Stimulated activated CD8-positive, alpha-beta memory T cell treated with anti-CD3 and anti-CD28 coated beads, Interleukin-15, amount 100 ng/mL, for 4 hours (primary cell): Measurements from ENCODE around the gene CSNK2A1.
"Not testable (repeated sequence)": the region's sequence is repeated elsewhere in the genome, so short reads cannot be mapped to it uniquely, and the experiment has no call there.

Experiments
- DNase-seq, 2 donors: peaks; one replicate each; pipeline ENCODE4 v3.0.0-alpha.2; 2020; ENCODE audit warnings: low read depth in 2 of 2

Gene CSNK2A1

GRCh38 chr20:487655-488054 is 55.9 kb downstream of the CSNK2A1 start:
- no peak for DNase-seq

DNA sequence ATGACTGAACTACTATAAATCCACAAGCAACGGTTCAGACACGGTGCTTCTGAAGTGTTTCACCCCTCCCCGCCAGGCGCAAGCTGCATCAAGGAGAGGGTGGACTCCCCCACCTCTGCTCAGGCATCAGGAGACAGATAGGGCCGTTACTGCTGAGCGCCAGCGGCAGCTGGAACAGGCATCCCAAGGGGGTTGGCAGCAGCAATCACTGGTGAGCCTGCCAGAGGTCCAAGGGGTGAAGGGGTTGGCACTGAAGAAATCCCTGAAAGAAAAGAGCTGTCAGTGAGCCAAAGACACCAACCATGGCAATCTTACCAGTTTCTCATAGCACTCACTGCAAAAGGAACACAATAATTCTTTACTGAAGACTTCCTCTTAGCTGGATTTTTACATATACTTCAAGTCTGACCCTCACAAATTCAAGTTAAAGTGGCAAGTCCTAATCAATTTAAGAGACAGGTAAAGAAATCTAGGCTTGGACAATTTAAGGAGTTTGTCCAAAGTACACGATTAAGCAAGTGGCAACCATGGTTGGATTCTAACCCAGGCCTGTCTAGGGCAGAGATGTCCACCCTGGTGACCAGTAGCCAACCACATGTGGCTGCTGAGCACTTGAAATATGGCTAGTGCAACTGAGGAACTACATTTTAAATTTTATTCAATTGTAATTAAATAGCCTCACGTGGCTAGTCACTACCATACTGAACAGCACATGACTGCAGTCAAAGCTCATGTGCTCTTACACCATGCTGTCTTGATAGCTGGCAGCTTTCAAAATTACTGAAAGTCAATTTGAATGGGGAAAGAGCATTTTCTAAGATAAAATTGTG is 59.6 kb downstream of the CSNK2A1 start:
- DNase-seq = no peak

DNA sequence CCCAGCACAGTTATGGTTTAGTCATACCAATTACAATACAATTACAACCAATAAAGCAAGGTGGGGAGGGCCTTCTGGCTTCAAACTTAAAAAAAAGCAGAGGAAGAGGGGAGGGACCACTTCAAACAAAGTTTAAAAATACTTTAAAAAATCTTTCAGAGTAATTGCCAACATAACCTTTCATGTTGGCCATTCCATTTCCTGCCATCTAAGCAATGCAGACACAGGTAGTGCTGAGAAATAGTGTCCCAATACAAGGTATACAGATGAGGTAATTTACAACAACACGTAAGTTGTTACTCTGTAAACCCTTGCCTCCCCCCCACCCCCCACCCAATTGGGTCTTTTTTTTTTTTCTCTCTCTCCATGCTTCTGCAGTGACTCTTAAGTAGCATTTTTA is 62.4 kb downstream of the CSNK2A1 start:
- DNase-seq = no peak

- no peak for DNase-seq
Observed at GRCh38 chr20:480044-480443, 63.5 kb downstream of the CSNK2A1 start.

GRCh38 chr20:479487-479886 is 64.1 kb downstream of the CSNK2A1 start:
- DNase-seq = no peak

- no peak for DNase-seq
Observed at GRCh38 chr20:478949-479429, 64.6 kb downstream of the CSNK2A1 start.

- no peak for DNase-seq
Observed at GRCh38 chr20:478010-478948, 65.3 kb downstream of the CSNK2A1 start.

DNA sequence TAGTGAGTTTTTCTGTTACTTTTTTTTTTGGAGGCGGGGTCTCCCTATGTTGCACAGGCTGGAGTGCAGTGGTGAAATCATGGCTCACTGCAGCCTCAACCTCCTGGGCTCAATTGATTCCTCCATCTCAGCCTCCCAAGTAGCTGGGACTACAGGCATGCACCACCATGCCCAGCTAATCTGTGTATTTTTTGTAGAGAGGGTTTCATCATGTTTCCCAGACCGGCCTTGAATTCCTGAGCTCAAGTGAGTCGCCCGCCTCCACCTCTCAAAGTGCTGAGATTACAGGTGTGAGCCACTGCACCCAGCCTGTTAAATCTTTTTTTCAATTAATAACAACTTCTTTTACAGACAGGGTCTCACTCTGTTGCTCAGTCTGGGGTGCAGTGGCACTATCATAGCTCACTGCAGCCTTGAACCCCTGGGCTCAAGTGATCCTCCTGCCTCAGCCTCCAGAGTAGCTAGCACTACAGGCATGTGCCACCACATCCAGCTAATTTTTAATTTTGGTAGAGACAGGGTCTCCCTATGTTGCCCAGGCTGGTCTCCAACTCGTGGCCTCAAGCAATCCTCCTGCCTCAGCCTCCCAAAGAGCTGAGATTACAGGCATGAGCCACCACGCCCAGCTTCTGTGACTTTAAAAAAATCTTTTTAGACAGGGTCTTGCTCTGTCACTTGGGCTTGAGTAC is 66.9 kb downstream of the CSNK2A1 start:
- not testable (repeated sequence) for DNase-seq

- DNase-seq = no peak
Observed at GRCh38 chr20:475463-476357, 67.9 kb downstream of the CSNK2A1 start.

- DNase-seq = no peak
Observed at GRCh38 chr20:474581-474980, 69.0 kb downstream of the CSNK2A1 start.

GRCh38 chr20:472889-473292 is 70.7 kb downstream of the CSNK2A1 start:
- DNase-seq = no peak

DNA sequence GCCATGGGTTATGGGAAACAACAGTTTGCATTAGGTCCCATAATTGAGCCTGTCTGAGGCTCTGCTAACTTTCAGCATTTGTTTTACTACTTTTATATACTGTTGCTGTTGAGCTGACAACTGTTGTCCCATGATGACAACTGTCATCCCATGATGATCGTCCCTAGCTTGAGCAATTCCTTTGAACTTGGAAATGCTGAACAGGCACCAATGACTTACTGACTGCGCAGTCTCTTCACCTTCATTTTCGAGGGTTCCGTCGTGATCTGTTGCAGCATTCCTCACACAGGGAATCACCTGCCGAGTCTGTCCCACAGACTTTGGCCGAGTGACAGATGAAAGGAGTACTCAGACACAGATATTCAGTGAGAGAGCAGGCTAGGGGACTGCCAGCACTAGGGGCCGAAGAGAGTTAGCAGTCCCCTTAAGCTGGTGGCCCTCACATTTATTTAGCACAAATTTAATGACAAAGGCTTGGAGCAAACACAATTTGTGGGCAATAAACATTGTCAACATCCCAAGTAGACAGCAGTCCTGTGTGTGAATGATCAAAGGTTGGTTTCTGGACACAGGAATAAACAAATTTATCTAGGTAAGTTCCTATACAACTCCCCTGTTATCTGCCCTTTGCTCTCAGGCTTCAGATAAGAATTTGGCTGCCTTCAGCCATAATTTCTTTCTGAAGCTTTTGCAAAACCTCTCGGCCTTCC is 71.3 kb downstream of the CSNK2A1 start:
- no peak for DNase-seq

DNA sequence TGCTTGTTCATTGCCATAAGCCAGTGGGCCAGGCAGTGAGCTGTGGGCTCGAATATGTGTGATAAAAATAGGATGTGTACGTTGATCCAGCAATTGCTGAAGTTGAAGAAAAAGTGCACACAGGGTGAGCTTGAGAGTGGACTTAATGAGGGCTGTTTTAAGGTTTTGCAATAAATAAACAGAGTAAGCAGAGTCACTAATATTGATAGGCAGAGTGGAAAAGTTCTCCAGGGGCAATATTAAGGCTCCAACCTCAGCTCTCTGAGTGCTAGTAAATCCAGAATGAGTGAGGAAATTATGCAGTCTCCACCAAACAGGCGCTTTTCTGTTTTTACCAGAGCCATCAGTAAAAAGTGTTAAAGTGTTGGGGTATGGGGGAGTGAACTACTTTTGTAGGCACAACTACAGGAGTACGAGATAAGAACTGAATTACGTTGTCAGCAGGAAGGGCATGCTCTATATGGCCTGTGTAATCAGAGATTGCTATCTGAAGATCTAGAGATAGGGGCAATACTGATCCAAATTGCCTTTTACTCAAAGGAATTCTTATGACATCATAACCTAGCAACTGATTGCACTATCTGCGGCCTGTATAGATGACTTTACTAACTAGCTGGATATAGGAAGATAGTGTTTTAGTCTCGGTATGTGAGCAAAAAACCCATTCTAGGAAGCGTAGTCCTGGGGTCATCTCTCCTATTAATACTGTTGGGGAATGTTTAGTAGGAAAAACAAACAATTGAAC is 73.7 kb downstream of the CSNK2A1 start:
- DNase-seq = no peak

DNA sequence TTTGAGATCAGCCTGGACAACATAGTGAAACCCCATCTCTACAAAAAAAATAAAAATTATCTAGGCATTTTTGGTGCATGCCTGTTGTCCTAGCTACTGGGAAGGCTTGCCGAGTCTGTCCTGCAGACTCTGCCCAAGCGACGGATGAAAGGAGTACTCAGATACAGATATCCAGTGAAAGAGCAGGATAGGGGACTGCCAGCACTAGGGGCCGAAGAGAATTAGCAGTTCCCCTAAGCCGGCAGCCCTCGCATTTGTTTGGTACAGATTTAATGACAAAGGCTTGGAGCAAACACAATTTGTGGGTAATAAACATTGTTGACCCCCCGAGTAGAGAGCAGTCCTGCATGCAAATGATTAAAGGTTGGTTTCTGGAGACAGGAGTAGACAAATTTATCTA is 75.8 kb downstream of the CSNK2A1 start:
- DNase-seq = no peak

DNA sequence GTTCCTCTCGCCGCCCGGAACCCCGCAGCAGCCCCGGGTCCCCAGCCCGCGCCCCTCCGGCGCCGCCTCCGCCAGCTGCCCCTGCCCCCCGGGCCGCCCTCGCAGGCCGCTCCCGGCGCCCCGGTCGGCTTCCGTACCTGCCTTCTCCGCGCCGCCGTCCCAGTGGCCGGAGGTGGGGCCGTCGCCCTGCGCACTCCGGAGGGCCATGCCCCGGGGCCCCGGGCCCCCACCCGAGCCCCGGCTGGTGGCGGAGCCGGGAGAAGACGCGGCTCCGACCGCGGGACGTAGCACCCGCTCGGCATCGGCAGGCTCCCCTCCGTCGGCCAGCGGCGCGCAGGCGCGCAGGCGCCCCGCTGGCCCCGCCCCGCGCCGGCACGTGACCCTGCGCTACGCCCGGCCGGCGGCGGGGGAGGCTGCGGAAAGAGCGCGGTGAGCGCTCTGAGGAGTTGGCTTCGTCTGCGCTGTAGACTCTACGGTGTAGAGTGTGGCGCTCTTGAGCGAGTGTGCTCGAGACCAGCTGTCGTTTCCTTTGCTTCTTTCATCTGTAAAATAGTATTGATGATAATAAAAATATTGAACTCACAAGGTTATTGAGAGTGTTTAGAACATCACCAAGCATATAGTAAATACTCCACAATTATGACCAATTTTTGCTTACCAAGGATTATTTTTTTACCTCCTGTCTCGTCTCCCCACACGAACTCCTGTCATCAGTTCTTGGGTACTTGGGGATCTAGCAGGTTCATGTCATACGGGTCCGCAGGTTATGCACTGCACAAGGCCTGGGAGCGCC is 81.2 kb downstream of the CSNK2A1 start, which contains the start of gene TBC1D20:
TBC1D20 (minus strand) TSS at position 335 of the 793 bp plus-strand sequence; CDS start at position 207, 128 bp downstream.
- peak; percentile 69 to 75 for DNase-seq

GRCh38 chr20:461254-462198 is 82.1 kb downstream of the CSNK2A1 start:
- peak; percentile 12 to 25 for DNase-seq

GRCh38 chr20:460707-461106 is 82.9 kb downstream of the CSNK2A1 start:
- DNase-seq = no peak
